Endothelial cell of umbilical vein (primary cell): Measurements from ENCODE around the gene PDE10A. TPM values are rescaled to one million over a fixed set of nuclear protein-coding genes. Genes with fewer than 3 reads are reported as not detected.

ENCODE experiments used
- BruUV-seq: library from RNA; stranded (reverse); fragments of 400-500 nt; replicated peaks from 2 replicates; lab custom pipeline; 2021; lab: Mats Ljungman, UMichigan
- CTCF ChIA-PET: fragments of 300-600, 350-600 bp; sonication (Branson Sonifier 250); formaldehyde crosslinking; loops from one replicate; lab custom pipeline; 2021; ENCODE audit warnings: antibody characterized with exemption, inconsistent platforms; lab: Charles Lee
- POLR2A ChIA-PET: fragments of 300-600, 350-600 bp; sonication (Branson Sonifier 250); formaldehyde crosslinking; loops from one replicate; lab custom pipeline; 2021; ENCODE audit warnings: antibody characterized with exemption, inconsistent platforms; lab: Charles Lee
- DNase-seq: peaks from one replicate; pipeline ENCODE4 v3.0.0-alpha.2; 2011; ENCODE audit warnings: low read depth, low spot score
- FAIRE-seq: peaks from 2 replicates; lab custom pipeline; 2011; peaks lifted over from hg19 to GRCh38; lab: Jason Lieb, UNC
- H2AFZ ChIP-seq: 2 replicates; pipeline ENCODE4 v1.6.0; 2012; ENCODE audit warnings: low read depth, low read length, control low read depth, inconsistent platforms
- H3K27ac ChIP-seq: 2 replicates; pipeline ENCODE4 v1.5.1; 2011; ENCODE audit warnings: low read depth, mild to moderate bottlenecking, control low read depth, low read length, moderate library complexity; ENCODE audit not compliant: insufficient read depth
- H3K27me3 ChIP-seq, 2 experiments: 2 replicates each; pipeline versions ENCODE4 v1.6.0 to v1.6.1; 2011; ENCODE audit warnings: low read length in 2 of 2, mixed read lengths in 1 of 2; ENCODE audit not compliant: control insufficient read depth in 2 of 2, insufficient read depth in 2 of 2
- H3K36me3 ChIP-seq, 2 experiments: 2 replicates in 1 of 2; 3 replicates in 1 of 2; pipeline ENCODE4 v1.5.1; 2011; ENCODE audit warnings: low read length in 2 of 2, mild to moderate bottlenecking in 1 of 2, moderate library complexity in 1 of 2; ENCODE audit not compliant: control insufficient read depth in 2 of 2, insufficient read depth in 2 of 2; ENCODE audit errors: extremely low read depth in 1 of 2
- H3K4me1 ChIP-seq: 3 replicates; pipeline ENCODE4 v1.5.1; 2011; ENCODE audit warnings: mild to moderate bottlenecking, low read length; ENCODE audit not compliant: control insufficient read depth, insufficient read depth; ENCODE audit errors: extremely low read depth
- H3K4me2 ChIP-seq: 2 replicates; pipeline ENCODE4 v1.6.1; 2011; ENCODE audit warnings: low read length, control low read depth, mixed read lengths; ENCODE audit not compliant: insufficient read depth
- H3K4me3 ChIP-seq, 3 experiments: fragments of 200-600 bp in 1 of 3; sonication (generic), shearing (Covaris generic) in 1 of 3; replicated peaks in 1 of 3; 2 replicates each; pipeline ENCODE4 v1.5.1; 2011 to 2016; ENCODE audit warnings: control low read depth in 3 of 3, low read length in 3 of 3, mild to moderate bottlenecking in 2 of 3, inconsistent platforms in 1 of 3, low read depth in 1 of 3, moderate library complexity in 1 of 3; ENCODE audit not compliant: insufficient read depth in 1 of 3
- H3K79me2 ChIP-seq: 2 replicates; pipeline ENCODE4 v1.6.0; 2012; ENCODE audit warnings: low read length, inconsistent platforms; ENCODE audit not compliant: control insufficient read depth, insufficient read depth
- H3K9ac ChIP-seq: replicated peaks from 2 replicates; pipeline ENCODE3; 2011; ENCODE audit warnings: low read length, control low read depth; ENCODE audit not compliant: insufficient read depth; ENCODE audit errors: extremely low read depth
- H3K9me1 ChIP-seq: replicated peaks from 3 replicates; pipeline ENCODE4 v1.6.0; 2011; ENCODE audit warnings: mild to moderate bottlenecking, low read length; ENCODE audit not compliant: control insufficient read depth, insufficient read depth; ENCODE audit errors: extremely low read depth
- H3K9me3 ChIP-seq: replicated peaks from 2 replicates; pipeline ENCODE4 v1.5.1; 2012; ENCODE audit warnings: low read length, inconsistent platforms; ENCODE audit not compliant: control insufficient read depth, insufficient read depth
- H4K20me1 ChIP-seq: replicated peaks from 2 replicates; pipeline ENCODE3; 2011; ENCODE audit warnings: mild to moderate bottlenecking, low read length; ENCODE audit not compliant: control insufficient read depth, insufficient read depth; ENCODE audit errors: extremely low read depth
- CTCF ChIP-seq, 2 donors: IDR thresholded peaks; 1 replicate in 1 of 2; 2 replicates in 1 of 2; pipeline ENCODE4 v1.5.1; 2011; ENCODE audit warnings: low read length in 2 of 2, mild to moderate bottlenecking in 2 of 2, moderate library complexity in 2 of 2, control low read depth in 1 of 2, inconsistent platforms in 1 of 2, low read depth in 1 of 2; ENCODE audit not compliant: insufficient read depth in 1 of 2; ENCODE audit errors: extremely low read depth in 1 of 2
- EZH2 ChIP-seq: IDR thresholded peaks from 2 replicates; pipeline ENCODE4 v1.6.1; 2012; ENCODE audit warnings: borderline replicate concordance, low read depth, mild to moderate bottlenecking, moderate library complexity, low read length, inconsistent platforms; ENCODE audit not compliant: severe bottlenecking
- FOS ChIP-seq: IDR thresholded peaks from 2 replicates; pipeline ENCODE4 v1.6.1; 2011; ENCODE audit warnings: mild to moderate bottlenecking, low read length, moderate library complexity, borderline replicate concordance; ENCODE audit not compliant: insufficient read depth
- GATA2 ChIP-seq: IDR thresholded peaks from 2 replicates; pipeline ENCODE4 v1.7.0; 2011; ENCODE audit warnings: low read depth, mild to moderate bottlenecking, moderate library complexity, mixed read lengths, low read length; ENCODE audit not compliant: insufficient read length, insufficient read depth
- JUN ChIP-seq: IDR thresholded peaks from 2 replicates; pipeline ENCODE4 v1.6.1; 2011; ENCODE audit warnings: borderline replicate concordance, low read depth; ENCODE audit not compliant: insufficient read length, insufficient read depth
- MAX ChIP-seq: IDR thresholded peaks from 2 replicates; pipeline ENCODE4 v1.6.1; 2011; ENCODE audit not compliant: insufficient read depth, insufficient read length
- MYC ChIP-seq: IDR thresholded peaks from one replicate; pipeline ENCODE4 v1.6.1; 2011; ENCODE audit warnings: mild to moderate bottlenecking, low read depth, low read length
- POLR2A ChIP-seq: IDR thresholded peaks from 2 replicates; pipeline ENCODE4 v1.6.1; 2012; ENCODE audit warnings: low read depth, mild to moderate bottlenecking, control low read depth, low read length
- POLR2AphosphoS5 ChIP-seq: IDR thresholded peaks from 2 replicates; pipeline ENCODE4 v1.6.1; 2012; ENCODE audit warnings: low read depth, mild to moderate bottlenecking, control low read depth, low read length, moderate library complexity; ENCODE audit not compliant: insufficient read depth
- dilution Hi-C: fragments of 300-500 bp; cut with MboI; formaldehyde crosslinking; loops from one replicate; pipeline ENCODE4 v1.15.0; 2019; ENCODE audit warnings: low sequenced_read_pairs; ENCODE audit not compliant: extremely low pct_ligation_motif_present
- intact Hi-C: fragments of 100-400 bp; cut with micrococcal nuclease; formaldehyde crosslinking; loops from one replicate; pipeline ENCODE4 v1.10.0; 2022
- polyA plus RNA-seq, 4 experiments: library from polyadenylated mRNA; depleted of rRNA in 3 of 4; stranded (reverse) in 3 of 4; unstranded in 1 of 4; fragments of >200 nt; gene quantifications; 2 replicates each; pipeline versions ENCODE4 v1.2.1 to v1.2.3, GENCODE V29; 2011 to 2012; ENCODE audit warnings: missing spikeins in 1 of 4
- total RNA-seq: library from RNA; stranded (reverse); gene quantifications from 2 replicates; pipeline ENCODE4 v1.2.3, GENCODE V29; 2021

Gene PDE10A
- total and polyA plus RNA-seq, 2 donors (not counting 3 experiments of a cell fraction or from before 2014, with no cell fraction given), result 0.86 to 2.9 TPM

GRCh38 chr6:165656581-165657324 is 6.3 kb downstream of the PDE10A start:
- no peak overlapping the region for H3K4me3 ChIP-seq
- no peaks in the 10 kb centered on the region for H4K20me1 ChIP-seq
- H2AFZ ChIP-seq, result no peak overlapping the region
- no peaks in the 10 kb centered on the region for H3K9me3 ChIP-seq
- H3K27me3 ChIP-seq, result peaks cover 12 to 22% of the 10 kb centered on the region in 2 experiments
- POLR2A ChIA-PET, result no interaction called here
- peaks cover 13% of the 10 kb centered on the region for H3K4me1 ChIP-seq
- FAIRE-seq, result no peak
- dilution Hi-C loops, result no loop called here
- no peak for DNase-seq
- H3K36me3 ChIP-seq, result no peaks in the 10 kb centered on the region
- no peak overlapping the region for H3K4me2 ChIP-seq
- CTCF ChIA-PET, result interaction anchor here (1.3 to 4.1 kb wide), 3 partner anchors 216 to 219 kb away, joined by 3 to 20 read pairs (median 6); no protein-coding TSS in a partner anchor
- no peak overlapping the region for H3K27ac ChIP-seq
- TF ChIP-seq FOS (no peak), CTCF (IDR thresholded peaks at IDR 0.05; ENCODE audit: extremely low read depth in 1 of 2, insufficient read depth in 1 of 2, low read depth in 1 of 2, low read length in 2 of 2) (no peak), MAX (no peak), JUN (no peak), POLR2AphosphoS5 (no peak), POLR2A (no peak), EZH2 (no peak), MYC (no peak), GATA2 (no peak)
- BruUV-seq, result no TSS peak
- no peak overlapping the region for H3K9ac ChIP-seq
- no peaks in the 10 kb centered on the region for H3K9me1 ChIP-seq
- H3K79me2 ChIP-seq, result peaks cover 4% of the 10 kb centered on the region
- intact Hi-C loops, result no loop called here
